DOHH2 (cell line): ENCODE data around the gene CAMSAP3.

Experiments used
- EZH2phosphoT487 ChIP-seq: fragments of 200-600 bp; sonication (generic); IDR thresholded peaks from 2 replicates; pipeline ENCODE4 v1.6.1; 2017; ENCODE audit warnings: borderline replicate concordance, mild to moderate bottlenecking, antibody characterized with exemption, low read length, moderate library complexity, mixed read lengths
- TF ChIP-seq, protein P1 (sequence below): fragments of 200-600 bp; sonication (generic); IDR thresholded peaks from one replicate; pipeline ENCODE4 v1.5.1; 2014; ENCODE audit warnings: antibody characterized with exemption, mild to moderate bottlenecking, low read depth, low read length; ENCODE audit not compliant: poor library complexity, severe bottlenecking

DNA sequence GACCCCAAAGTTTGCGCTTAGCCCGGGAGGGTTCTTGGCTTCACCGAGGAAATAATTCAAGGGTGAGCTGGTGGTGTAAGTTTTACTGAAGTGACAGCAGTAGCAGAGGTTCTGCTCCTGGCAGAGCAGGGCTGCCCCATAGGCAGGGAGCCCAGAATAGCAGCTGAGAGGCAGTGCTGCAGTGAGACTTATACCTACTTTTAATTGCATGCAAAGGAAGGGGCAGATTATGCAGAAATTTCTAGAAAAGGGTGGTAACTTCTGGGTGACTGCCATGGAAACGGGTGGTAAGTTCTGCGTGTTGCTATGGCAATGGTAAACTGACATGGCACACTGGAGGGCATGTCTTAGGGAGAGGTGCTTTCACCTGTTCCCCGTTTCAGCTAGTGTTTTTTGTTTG is 17.5 kb upstream of the CAMSAP3 start:
- TF ChIP-seq, protein P1, sequence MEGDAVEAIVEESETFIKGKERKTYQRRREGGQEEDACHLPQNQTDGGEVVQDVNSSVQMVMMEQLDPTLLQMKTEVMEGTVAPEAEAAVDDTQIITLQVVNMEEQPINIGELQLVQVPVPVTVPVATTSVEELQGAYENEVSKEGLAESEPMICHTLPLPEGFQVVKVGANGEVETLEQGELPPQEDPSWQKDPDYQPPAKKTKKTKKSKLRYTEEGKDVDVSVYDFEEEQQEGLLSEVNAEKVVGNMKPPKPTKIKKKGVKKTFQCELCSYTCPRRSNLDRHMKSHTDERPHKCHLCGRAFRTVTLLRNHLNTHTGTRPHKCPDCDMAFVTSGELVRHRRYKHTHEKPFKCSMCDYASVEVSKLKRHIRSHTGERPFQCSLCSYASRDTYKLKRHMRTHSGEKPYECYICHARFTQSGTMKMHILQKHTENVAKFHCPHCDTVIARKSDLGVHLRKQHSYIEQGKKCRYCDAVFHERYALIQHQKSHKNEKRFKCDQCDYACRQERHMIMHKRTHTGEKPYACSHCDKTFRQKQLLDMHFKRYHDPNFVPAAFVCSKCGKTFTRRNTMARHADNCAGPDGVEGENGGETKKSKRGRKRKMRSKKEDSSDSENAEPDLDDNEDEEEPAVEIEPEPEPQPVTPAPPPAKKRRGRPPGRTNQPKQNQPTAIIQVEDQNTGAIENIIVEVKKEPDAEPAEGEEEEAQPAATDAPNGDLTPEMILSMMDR, result no peak
- TF ChIP-seq EZH2phosphoT487, result no peak
